ENCODE measurements around the gene OR2G2. TPM values are rescaled to one million over a fixed set of nuclear protein-coding genes. Genes with fewer than 3 reads are reported as not detected.

Gene OR2G2
- total RNA-seq (2016; rRNA removed; fragmentation: Illumina TruSeq; extraction: Trizol) (not detected in 2 replicates), polyA plus RNA-seq (2011; rRNA removed) (not detected in 2 replicates), polyA minus RNA-seq (2011; rRNA and poly(A)+ RNA removed; ENCODE audit: low replicate concordance) (not detected in 2 replicates), Bru-seq, nascent RNA (not detected), BruChase-seq, experiment 1, labeled RNA remaining after a 6-hour chase (not detected), BruChase-seq, experiment 2, labeled RNA remaining after a 2-hour chase (not detected)
- not detected in 2 replicates for total RNA-seq (2016; cell fraction: cytosol; rRNA removed; fragmentation: Illumina TruSeq; extraction: Trizol; ENCODE audit: low read depth)
- not detected in 2 replicates for total RNA-seq (2016; cell fraction: insoluble cytoplasmic fraction; rRNA removed; fragmentation: Illumina TruSeq; extraction: Trizol)
- total RNA-seq (2016; cell fraction: membrane; rRNA removed; fragmentation: Illumina TruSeq; extraction: Trizol) = not detected in 2 replicates
- total RNA-seq (2016; cell fraction: nucleus; rRNA removed; fragmentation: Illumina TruSeq; extraction: Trizol) = not detected in 2 replicates
- polyA plus RNA-seq (2011; cell fraction: cytosol; rRNA removed) = not detected in 2 replicates
- not detected in 2 replicates for polyA plus RNA-seq (2011; cell fraction: nucleus; rRNA removed)
- not detected in 2 replicates for polyA plus RNA-seq (2012)
- not detected in 2 replicates for polyA plus RNA-seq (2016; cell fraction: cytosol; fragmentation: Illumina TruSeq; extraction: Trizol; ENCODE audit: low read depth)
- not detected in 2 replicates for polyA plus RNA-seq (2016; cell fraction: insoluble cytoplasmic fraction; fragmentation: Illumina TruSeq; extraction: Trizol; ENCODE audit: low read depth)
- polyA plus RNA-seq (2016; cell fraction: membrane; fragmentation: Illumina TruSeq; extraction: Trizol; ENCODE audit: low read depth) = not detected in 2 replicates
- not detected in 2 replicates for polyA plus RNA-seq (2016; cell fraction: nucleus; fragmentation: Illumina TruSeq; extraction: Trizol; ENCODE audit: insufficient read depth, low read depth)
- polyA minus RNA-seq (2011; cell fraction: cytosol; rRNA and poly(A)+ RNA removed) = not detected in 2 replicates
- polyA minus RNA-seq (2011; cell fraction: nucleus; rRNA and poly(A)+ RNA removed) = not detected in 2 replicates
- long read RNA-seq, experiment 1 = 0 reads
- long read RNA-seq, experiment 2 = 0 reads

GRCh38 chr1:247588060-247588459 lies at the start of gene OR2G2:
Gene OR2G2, plus strand, starts transcription at chr1:247588360. Its CDS starts 0 bp downstream, at chr1:247588360.
- POLR2A ChIA-PET = no interaction called here
- Histone ChIP-seq H2AFZ (ENCODE audit: low read length) (no peak within 1 kb of the TSS), H3K36me3 (replicated peaks in 1 of 2; ENCODE audit: control insufficient read depth in 1 of 2, insufficient read depth in 2 of 2, low read length in 2 of 2) (no peaks in the 10 kb centered on the region), H4K20me1 (ENCODE audit: insufficient read depth, low read length) (no peaks in the 10 kb centered on the region), H3K79me2 (ENCODE audit: insufficient read depth, low read length) (no peaks in the 10 kb centered on the region), H3K27ac (ENCODE audit: extremely low read length, insufficient read depth, low read length) (no peak within 1 kb of the TSS), H3K27me3 (ENCODE audit: control insufficient read depth in 1 of 2, insufficient read depth in 2 of 2, low read length in 2 of 2) (no peaks in the 10 kb centered on the region), H3K9me3 (ENCODE audit: low read length) (no peaks in the 10 kb centered on the region), H3K9ac (ENCODE audit: insufficient read depth, low read depth, low read length) (no peak within 1 kb of the TSS), H3K4me2 (ENCODE audit: low read depth, low read length) (no peak within 1 kb of the TSS), H3K4me1 (ENCODE audit: insufficient read depth, low read length) (no peaks in the 10 kb centered on the region), H3K4me3 (replicated peaks in 1 of 3; ENCODE audit: insufficient read depth in 1 of 3, low read depth in 2 of 3, low read length in 3 of 3) (no peak within 1 kb of the TSS)
- DNase-seq (ENCODE audit: low spot score) (no peak), FAIRE-seq (no peak), ATAC-seq (no peak)
- TF ChIP-seq ZNF768 (CRISPR knock-in tag; IDR thresholded peaks at IDR 0.05) = no peak
- TF ChIP-seq ELF3 (CRISPR knock-in tag; IDR thresholded peaks at IDR 0.05) = no peak
- TF ChIP-seq, protein P1, sequence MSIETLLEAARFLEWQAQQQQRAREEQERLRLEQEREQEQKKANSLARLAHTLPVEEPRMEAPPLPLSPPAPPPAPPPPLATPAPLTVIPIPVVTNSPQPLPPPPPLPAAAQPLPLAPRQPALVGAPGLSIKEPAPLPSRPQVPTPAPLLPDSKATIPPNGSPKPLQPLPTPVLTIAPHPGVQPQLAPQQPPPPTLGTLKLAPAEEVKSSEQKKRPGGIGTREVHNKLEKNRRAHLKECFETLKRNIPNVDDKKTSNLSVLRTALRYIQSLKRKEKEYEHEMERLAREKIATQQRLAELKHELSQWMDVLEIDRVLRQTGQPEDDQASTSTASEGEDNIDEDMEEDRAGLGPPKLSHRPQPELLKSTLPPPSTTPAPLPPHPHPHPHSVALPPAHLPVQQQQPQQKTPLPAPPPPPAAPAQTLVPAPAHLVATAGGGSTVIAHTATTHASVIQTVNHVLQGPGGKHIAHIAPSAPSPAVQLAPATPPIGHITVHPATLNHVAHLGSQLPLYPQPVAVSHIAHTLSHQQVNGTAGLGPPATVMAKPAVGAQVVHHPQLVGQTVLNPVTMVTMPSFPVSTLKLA (IDR thresholded peaks at IDR 0.05) = no peak
- no peak for TF ChIP-seq IKZF5 (CRISPR knock-in tag; IDR thresholded peaks at IDR 0.05)
- no TSS peak for BruUV-seq (replicated peaks)
- WGBS (ENCODE audit: low lambda C conversion rate) = 51% methylated on average over 2 of the region's 2 CpGs
- intact Hi-C loops (cut with micrococcal nuclease; ENCODE audit: unreplicated experiment) = no loop called here
- CTCF ChIA-PET (ENCODE audit: low intra/inter-chr PET ratio, low total read pairs) = no interaction called here
- in situ Hi-C loops (cut with HindIII; ENCODE audit: extremely low pct_ligation_motif_present, low pct_unique_long_range_greater_than_20kb) = no loop called here
